ENCODE results near the gene NRIP1.

The NRIP1 gene

DNA sequence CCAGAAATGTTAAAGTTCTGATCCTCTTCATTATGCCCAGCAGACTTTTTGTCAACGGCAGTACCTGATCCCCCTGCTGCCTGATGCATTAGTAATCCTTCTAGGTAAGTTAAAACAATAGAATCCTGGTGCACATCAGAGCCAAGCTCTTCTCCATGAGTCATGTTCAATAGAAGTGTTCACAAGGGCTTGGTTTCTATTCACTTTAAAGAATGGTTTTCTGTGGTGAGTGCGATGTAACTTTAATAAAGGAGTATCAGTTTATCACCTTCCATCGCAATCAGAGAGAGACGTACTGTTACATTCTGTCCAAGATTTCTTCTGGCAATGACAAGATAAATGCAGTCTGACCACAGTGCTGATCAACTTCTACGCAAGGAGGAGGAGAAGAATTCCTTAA lies 96.8 kb downstream of the NRIP1 start:
- DNase-seq (ENCODE audit: low read depth), result no peak
- TF ChIP-seq, protein P1, sequence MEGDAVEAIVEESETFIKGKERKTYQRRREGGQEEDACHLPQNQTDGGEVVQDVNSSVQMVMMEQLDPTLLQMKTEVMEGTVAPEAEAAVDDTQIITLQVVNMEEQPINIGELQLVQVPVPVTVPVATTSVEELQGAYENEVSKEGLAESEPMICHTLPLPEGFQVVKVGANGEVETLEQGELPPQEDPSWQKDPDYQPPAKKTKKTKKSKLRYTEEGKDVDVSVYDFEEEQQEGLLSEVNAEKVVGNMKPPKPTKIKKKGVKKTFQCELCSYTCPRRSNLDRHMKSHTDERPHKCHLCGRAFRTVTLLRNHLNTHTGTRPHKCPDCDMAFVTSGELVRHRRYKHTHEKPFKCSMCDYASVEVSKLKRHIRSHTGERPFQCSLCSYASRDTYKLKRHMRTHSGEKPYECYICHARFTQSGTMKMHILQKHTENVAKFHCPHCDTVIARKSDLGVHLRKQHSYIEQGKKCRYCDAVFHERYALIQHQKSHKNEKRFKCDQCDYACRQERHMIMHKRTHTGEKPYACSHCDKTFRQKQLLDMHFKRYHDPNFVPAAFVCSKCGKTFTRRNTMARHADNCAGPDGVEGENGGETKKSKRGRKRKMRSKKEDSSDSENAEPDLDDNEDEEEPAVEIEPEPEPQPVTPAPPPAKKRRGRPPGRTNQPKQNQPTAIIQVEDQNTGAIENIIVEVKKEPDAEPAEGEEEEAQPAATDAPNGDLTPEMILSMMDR (IDR thresholded peaks at IDR 0.05; ENCODE audit: control insufficient read depth, insufficient read depth, low read depth, low read length, missing control alignments), result no peak
- no peak overlapping the region for H3K4me3 ChIP-seq (ENCODE audit: control insufficient read depth, low read depth, low read length)

GRCh38 chr21:14964621-14965020 lies 100.2 kb downstream of the NRIP1 start:
- TF ChIP-seq, protein P1 (IDR thresholded peaks at IDR 0.05; ENCODE audit: control insufficient read depth, insufficient read depth, low read depth, low read length, missing control alignments), result no peak
- no peak overlapping the region for H3K4me3 ChIP-seq (ENCODE audit: control insufficient read depth, low read depth, low read length)
- DNase-seq (ENCODE audit: low read depth), result no peak

- DNase-seq (ENCODE audit: low read depth), result no peak
- TF ChIP-seq, protein P1 (IDR thresholded peaks at IDR 0.05; ENCODE audit: control insufficient read depth, insufficient read depth, low read depth, low read length, missing control alignments), result no peak
- H3K4me3 ChIP-seq (ENCODE audit: control insufficient read depth, low read depth, low read length), result no peak overlapping the region
Observed at GRCh38 chr21:14962217-14962616, 102.6 kb downstream of the NRIP1 start.

- TF ChIP-seq, protein P1 (IDR thresholded peaks at IDR 0.05; ENCODE audit: control insufficient read depth, insufficient read depth, low read depth, low read length, missing control alignments), result no peak
- H3K4me3 ChIP-seq (ENCODE audit: control insufficient read depth, low read depth, low read length), result no peak overlapping the region
- no peak for DNase-seq (ENCODE audit: low read depth)
Observed at GRCh38 chr21:14961502-14961901, 103.3 kb downstream of the NRIP1 start.

DNA sequence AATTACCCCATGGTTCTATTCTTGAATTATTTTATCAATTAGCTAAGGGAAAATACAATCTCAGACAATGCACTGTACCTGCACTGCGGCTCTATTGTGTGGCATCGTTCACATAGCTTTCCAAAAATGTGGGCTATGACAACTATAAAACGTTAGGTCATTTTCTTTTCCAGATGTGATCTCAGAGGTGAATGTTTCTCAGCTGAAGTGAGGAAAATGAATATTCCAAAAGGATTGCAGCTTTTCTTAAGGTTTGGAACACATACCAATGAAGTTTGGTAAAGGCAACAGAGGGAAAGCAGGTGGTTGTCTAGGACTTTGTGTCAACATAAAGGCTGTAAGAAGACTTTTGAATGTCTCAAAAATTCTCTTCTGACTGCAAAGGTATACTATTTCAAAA lies 105.5 kb downstream of the NRIP1 start:
- no peak overlapping the region for H3K4me3 ChIP-seq (ENCODE audit: control insufficient read depth, low read depth, low read length)
- DNase-seq (ENCODE audit: low read depth), result no peak
- TF ChIP-seq, protein P1 (IDR thresholded peaks at IDR 0.05; ENCODE audit: control insufficient read depth, insufficient read depth, low read depth, low read length, missing control alignments), result no peak

DNA sequence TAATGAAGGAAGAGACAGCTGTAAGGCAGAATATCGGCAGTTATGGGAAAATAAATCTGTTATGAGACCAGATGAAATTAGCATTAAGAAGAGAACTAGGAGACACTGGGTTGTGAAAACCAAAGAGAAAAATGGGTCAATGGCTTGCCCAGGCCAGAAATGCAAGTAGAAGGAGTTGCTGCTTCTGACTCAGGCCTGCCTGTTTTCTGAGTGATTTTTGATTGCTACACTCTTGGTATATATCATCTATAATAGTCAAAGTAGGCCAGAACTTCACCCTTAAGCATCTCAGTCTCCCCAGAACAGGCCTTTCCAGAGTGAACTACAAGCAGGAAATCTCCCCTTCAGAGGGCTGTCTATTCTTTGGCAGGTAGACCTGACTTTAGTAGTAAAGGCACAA lies 107.0 kb downstream of the NRIP1 start:
- no peak for DNase-seq (ENCODE audit: low read depth)
- TF ChIP-seq, protein P1 (IDR thresholded peaks at IDR 0.05; ENCODE audit: control insufficient read depth, insufficient read depth, low read depth, low read length, missing control alignments), result no peak
- no peak overlapping the region for H3K4me3 ChIP-seq (ENCODE audit: control insufficient read depth, low read depth, low read length)

DNA sequence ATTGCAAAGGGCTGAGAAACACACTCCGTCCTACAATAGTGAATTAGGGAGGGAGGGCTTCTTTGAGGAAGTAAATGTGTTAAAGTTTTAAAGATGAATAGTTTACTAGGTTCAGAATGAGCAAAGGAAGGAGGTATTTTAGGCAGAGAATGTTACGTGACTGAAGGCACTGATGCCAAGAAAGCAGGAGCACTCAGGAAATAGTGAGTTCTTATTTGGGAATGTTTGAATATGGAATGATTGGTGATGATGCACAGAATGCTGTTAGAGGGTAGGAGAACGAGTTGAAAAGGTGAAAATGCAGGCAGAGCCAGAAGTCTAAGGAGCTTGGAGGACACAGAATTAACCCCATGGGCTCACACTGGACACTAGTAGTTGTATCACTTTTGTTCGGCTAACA lies 108.0 kb downstream of the NRIP1 start:
- no peak overlapping the region for H3K4me3 ChIP-seq (ENCODE audit: control insufficient read depth, low read depth, low read length)
- TF ChIP-seq, protein P1 (IDR thresholded peaks at IDR 0.05; ENCODE audit: control insufficient read depth, insufficient read depth, low read depth, low read length, missing control alignments), result no peak
- no peak for DNase-seq (ENCODE audit: low read depth)
